Upper lobe of left lung (tissue), 6 donors: Measurements from ENCODE around the gene TTLL6. TPM values are rescaled to one million over a fixed set of nuclear protein-coding genes. Genes with fewer than 3 reads are reported as not detected.

Experiments
- ATAC-seq, 2 donors: fragments of 200-7000 bp; cut with Tn5 transposase; one replicate each; pipeline ENCODE4 v1.9.1; 2022; ENCODE audit warnings: mild to moderate bottlenecking in 2 of 2, moderate library complexity in 2 of 2; ENCODE audit not compliant: low FRiP score in 2 of 2
- DNase-seq, 2 donors: peaks; one replicate each; pipeline ENCODE4 v3.0.0-alpha.2; 2019 to 2020
- H3K27ac ChIP-seq, 4 donors: fragments of 200-600 bp; sonication (generic); one replicate each; pipeline ENCODE4 v1.5.1; 2016 to 2019
- H3K27me3 ChIP-seq, 4 donors: fragments of 200-600 bp; sonication (generic); one replicate each; pipeline ENCODE4 v1.5.1; 2017 to 2019
- H3K36me3 ChIP-seq, 4 donors: fragments of 200-600 bp; sonication (generic); one replicate each; pipeline ENCODE4 v1.5.1; 2016 to 2019
- H3K4me1 ChIP-seq, 4 donors: fragments of 200-600 bp; sonication (generic); one replicate each; pipeline ENCODE4 v1.5.1; 2018 to 2019
- H3K4me3 ChIP-seq, 4 donors: fragments of 200-600 bp; sonication (generic); one replicate each; pipeline ENCODE4 v1.5.1; 2017 to 2019; ENCODE audit warnings: mild to moderate bottlenecking in 2 of 4, moderate library complexity in 1 of 4
- H3K9me3 ChIP-seq, 4 donors: fragments of 200-600 bp; sonication (generic); one replicate each; pipeline ENCODE4 v1.5.1; 2018 to 2019
- CTCF ChIP-seq, 6 experiments: fragments of 450-650 bp in 4 of 6; fragments of 200-600 bp in 2 of 6; sonication (generic) in 2 of 6; IDR thresholded peaks; one replicate each; pipeline ENCODE4 v1.5.1; 2016 to 2019; ENCODE audit warnings: antibody characterized with exemption in 6 of 6
- EP300 ChIP-seq, 4 donors: sonication (generic); formaldehyde crosslinking; IDR thresholded peaks; one replicate each; pipeline ENCODE4 v1.5.1; 2017; ENCODE audit warnings: antibody characterized with exemption in 4 of 4, control low read depth in 2 of 4
- POLR2A ChIP-seq, 4 donors: fragments of 450-650 bp; IDR thresholded peaks; one replicate each; pipeline ENCODE4 v1.5.1; 2016 to 2017; ENCODE audit warnings: antibody characterized with exemption in 4 of 4, mild to moderate bottlenecking in 2 of 4
- POLR2AphosphoS5 ChIP-seq, 2 donors: sonication (generic); formaldehyde crosslinking; IDR thresholded peaks; one replicate each; pipeline ENCODE4 v1.5.1; 2017; ENCODE audit warnings: antibody characterized with exemption in 2 of 2
- WGBS, 2 donors: methylation state at CpG; one replicate each; pipeline ENCODE4 v1.1.5; 2017 to 2018; 5-methylcytosine and 5-hydroxymethylcytosine counted together
- total RNA-seq, 6 donors: library from RNA; depleted of rRNA in 4 of 6; stranded (reverse); fragments of >200 nt in 4 of 6; gene quantifications; one replicate each; pipeline versions ENCODE4 v1.1.0 to v1.2.1, GENCODE V29; 2016 to 2021
- donor health status: DM: no; HTN: no; CAD: no; lungs with moderate emphysema.
- donor health status: DM: no; HTN: yes; CAD: no; lungs with severe emphysema.

Gene TTLL6
- total RNA-seq, 6 donors from 2014 or later: 0.69 to 12.1 (median 1.5) TPM

GRCh38 chr17:48757524-48757961 lies 59.5 kb downstream of the TTLL6 start:
- peaks cover 0 to 15% (median 8%) of the 10 kb centered on the region in 4 donors for H3K4me1 ChIP-seq
- no peaks in the 10 kb centered on the region for H3K36me3 ChIP-seq
- 62 to 68% methylated on average over 2 of the region's 2 CpGs for WGBS, 2 donors
- ATAC-seq (no peak), DNase-seq (no peak)
- no peak for TF ChIP-seq POLR2A (IDR thresholded peaks at IDR 0.05)
- TF ChIP-seq POLR2AphosphoS5 (IDR thresholded peaks at IDR 0.05): no peak
- TF ChIP-seq EP300 (IDR thresholded peaks at IDR 0.05): no peak
- TF ChIP-seq CTCF (IDR thresholded peaks at IDR 0.05): no peak
- peaks cover 0 to 34% (median 29%) of the 10 kb centered on the region in 4 donors for H3K27me3 ChIP-seq
- H3K9me3 ChIP-seq: no peaks in the 10 kb centered on the region
- H3K27ac ChIP-seq: no peak overlapping the region
- H3K4me3 ChIP-seq: no peak overlapping the region

- DNase-seq: no peak
- Histone ChIP-seq H3K9me3 (no peaks in the 10 kb centered on the region), H3K27me3 (peaks cover 1 to 41% (median 34%) of the 10 kb centered on the region in 4 donors), H3K27ac (no peak overlapping the region), H3K4me1 (peaks cover 0 to 15% (median 8%) of the 10 kb centered on the region in 4 donors), H3K4me3 (no peak overlapping the region), H3K36me3 (no peaks in the 10 kb centered on the region)
- ATAC-seq: no peak
- TF ChIP-seq POLR2A (IDR thresholded peaks at IDR 0.05) (no peak), POLR2AphosphoS5 (IDR thresholded peaks at IDR 0.05) (no peak), EP300 (IDR thresholded peaks at IDR 0.05) (no peak), CTCF (IDR thresholded peaks at IDR 0.05) (no peak)
- 36 to 49% methylated on average over 3 of the region's 3 CpGs for WGBS, 2 donors
These were observed 60.2 kb downstream of the TTLL6 start for GRCh38 chr17:48756830-48757251.

GRCh38 chr17:48755356-48755755 lies 61.7 kb downstream of the TTLL6 start:
- TF ChIP-seq POLR2A (IDR thresholded peaks at IDR 0.05) (no peak), CTCF (IDR thresholded peaks at IDR 0.05) (no peak), EP300 (IDR thresholded peaks at IDR 0.05) (no peak), POLR2AphosphoS5 (IDR thresholded peaks at IDR 0.05) (no peak)
- Histone ChIP-seq H3K4me1 (peaks cover 0 to 15% (median 8%) of the 10 kb centered on the region in 4 donors), H3K4me3 (no peak overlapping the region), H3K27me3 (peaks cover 1 to 56% (median 41%) of the 10 kb centered on the region in 4 donors), H3K36me3 (no peaks in the 10 kb centered on the region), H3K27ac (no peak overlapping the region), H3K9me3 (no peaks in the 10 kb centered on the region)
- DNase-seq (no peak), ATAC-seq (no peak)
- 16 to 19% methylated on average over 8 of the region's 8 CpGs for WGBS, 2 donors

- no peaks in the 10 kb centered on the region for H3K36me3 ChIP-seq
- H3K4me1 ChIP-seq: peaks cover 0 to 15% (median 8%) of the 10 kb centered on the region in 4 donors
- H3K4me3 ChIP-seq: no peak overlapping the region
- no peak overlapping the region for H3K27ac ChIP-seq
- ATAC-seq (no peak), DNase-seq (peak in 1 of 2 donors; percentile 70)
- 12% methylated on average over 13 to 51 of the region's 52 CpGs for WGBS, 2 donors
- no peak for TF ChIP-seq EP300 (IDR thresholded peaks at IDR 0.05)
- no peak for TF ChIP-seq POLR2A (IDR thresholded peaks at IDR 0.05)
- TF ChIP-seq POLR2AphosphoS5 (IDR thresholded peaks at IDR 0.05): no peak
- no peak for TF ChIP-seq CTCF (IDR thresholded peaks at IDR 0.05)
- no peaks in the 10 kb centered on the region for H3K9me3 ChIP-seq
- H3K27me3 ChIP-seq: peaks cover 1 to 63% (median 43%) of the 10 kb centered on the region in 4 donors
These were observed 62.3 kb downstream of the TTLL6 start for GRCh38 chr17:48754500-48755261.
